ENCODE data around the gene THBS2.

The THBS2 gene

DNA sequence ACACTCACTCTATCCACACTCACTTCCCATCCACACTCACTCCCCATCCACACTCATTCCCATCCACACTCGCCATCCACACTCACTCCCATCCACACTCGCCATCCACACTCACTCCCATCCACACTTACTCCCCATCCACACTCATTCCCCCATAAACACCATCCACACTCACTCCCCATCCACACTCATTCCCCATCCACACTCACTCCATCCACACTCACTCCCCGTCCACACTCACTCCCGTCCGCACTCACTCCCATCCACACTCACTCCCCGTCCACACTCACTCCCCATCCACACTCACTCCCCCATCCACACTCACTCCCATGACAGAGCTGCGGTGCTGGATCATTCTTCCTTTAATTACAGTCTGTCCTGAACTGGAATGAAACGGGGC, 17.1 kb downstream of the THBS2 start:
- no peaks in the 10 kb centered on the region for H3K27me3 ChIP-seq (replicated peaks; ENCODE audit: insufficient read depth, low read length)
- no peak overlapping the region for H3K27ac ChIP-seq (ENCODE audit: low read length)
- no peaks in the 10 kb centered on the region for H3K79me2 ChIP-seq (ENCODE audit: low read length)
- no peak overlapping the region for H3K4me3 ChIP-seq (ENCODE audit: low read length)
- TF ChIP-seq EZH2phosphoT487 (IDR thresholded peaks at IDR 0.05; ENCODE audit: low read length) = no peak
- TF ChIP-seq EZH2 (optimal IDR thresholded peaks at IDR 0.05; ENCODE audit: low read depth, low read length) = no peak
- TF ChIP-seq, protein P1, sequence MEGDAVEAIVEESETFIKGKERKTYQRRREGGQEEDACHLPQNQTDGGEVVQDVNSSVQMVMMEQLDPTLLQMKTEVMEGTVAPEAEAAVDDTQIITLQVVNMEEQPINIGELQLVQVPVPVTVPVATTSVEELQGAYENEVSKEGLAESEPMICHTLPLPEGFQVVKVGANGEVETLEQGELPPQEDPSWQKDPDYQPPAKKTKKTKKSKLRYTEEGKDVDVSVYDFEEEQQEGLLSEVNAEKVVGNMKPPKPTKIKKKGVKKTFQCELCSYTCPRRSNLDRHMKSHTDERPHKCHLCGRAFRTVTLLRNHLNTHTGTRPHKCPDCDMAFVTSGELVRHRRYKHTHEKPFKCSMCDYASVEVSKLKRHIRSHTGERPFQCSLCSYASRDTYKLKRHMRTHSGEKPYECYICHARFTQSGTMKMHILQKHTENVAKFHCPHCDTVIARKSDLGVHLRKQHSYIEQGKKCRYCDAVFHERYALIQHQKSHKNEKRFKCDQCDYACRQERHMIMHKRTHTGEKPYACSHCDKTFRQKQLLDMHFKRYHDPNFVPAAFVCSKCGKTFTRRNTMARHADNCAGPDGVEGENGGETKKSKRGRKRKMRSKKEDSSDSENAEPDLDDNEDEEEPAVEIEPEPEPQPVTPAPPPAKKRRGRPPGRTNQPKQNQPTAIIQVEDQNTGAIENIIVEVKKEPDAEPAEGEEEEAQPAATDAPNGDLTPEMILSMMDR (IDR thresholded peaks at IDR 0.05; ENCODE audit: low read length) = no peak
- H3F3A ChIP-seq (ENCODE audit: insufficient read depth, low read length) = no peaks in the 10 kb centered on the region
- H3K9me2 ChIP-seq (replicated peaks; ENCODE audit: insufficient read depth, low read length) = no peaks in the 10 kb centered on the region
- no peaks in the 10 kb centered on the region for H3K4me1 ChIP-seq (ENCODE audit: low read length)
- no peak overlapping the region for H3K9ac ChIP-seq (ENCODE audit: low read length)
- no peaks in the 10 kb centered on the region for H3K36me3 ChIP-seq (replicated peaks; ENCODE audit: insufficient read depth, low read length)
- no peak overlapping the region for H2AFZ ChIP-seq (ENCODE audit: low read length)
- H3K4me2 ChIP-seq (ENCODE audit: low read depth, low read length) = no peak overlapping the region
- H3K9me3 ChIP-seq (replicated peaks; ENCODE audit: insufficient read depth, low read length) = no peaks in the 10 kb centered on the region
- DNase-seq = no peak
- H4K20me1 ChIP-seq (ENCODE audit: insufficient read depth, low read length) = no peaks in the 10 kb centered on the region

DNA sequence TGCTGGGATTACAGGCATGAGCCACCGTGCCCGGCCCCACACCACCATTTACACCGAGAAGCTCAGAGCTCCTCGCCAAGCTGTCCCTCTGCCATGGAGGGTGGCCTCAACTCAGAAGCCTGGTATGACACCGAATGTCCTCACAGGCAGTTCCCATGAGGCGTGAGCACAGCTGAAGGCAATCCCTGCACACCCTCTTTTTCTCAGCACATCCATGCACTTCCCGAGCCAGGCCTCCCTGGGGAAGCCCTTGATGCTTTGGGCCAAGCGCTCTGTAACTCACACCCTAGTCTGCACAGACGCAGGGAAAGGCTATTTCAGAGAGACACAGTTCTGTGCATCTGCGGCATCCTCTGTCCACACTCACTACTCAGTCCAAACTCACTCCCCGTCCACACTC, 18.4 kb downstream of the THBS2 start:
- Histone ChIP-seq H3K4me2 (ENCODE audit: low read depth, low read length) (no peak overlapping the region), H3K27ac (ENCODE audit: low read length) (no peak overlapping the region), H3K9me3 (replicated peaks; ENCODE audit: insufficient read depth, low read length) (no peaks in the 10 kb centered on the region), H2AFZ (ENCODE audit: low read length) (no peak overlapping the region), H3K27me3 (replicated peaks; ENCODE audit: insufficient read depth, low read length) (no peaks in the 10 kb centered on the region), H3K4me1 (ENCODE audit: low read length) (no peaks in the 10 kb centered on the region), H3K36me3 (replicated peaks; ENCODE audit: insufficient read depth, low read length) (no peaks in the 10 kb centered on the region), H3F3A (ENCODE audit: insufficient read depth, low read length) (no peaks in the 10 kb centered on the region), H3K9ac (ENCODE audit: low read length) (no peak overlapping the region), H3K9me2 (replicated peaks; ENCODE audit: insufficient read depth, low read length) (no peaks in the 10 kb centered on the region), H3K79me2 (ENCODE audit: low read length) (no peaks in the 10 kb centered on the region), H4K20me1 (ENCODE audit: insufficient read depth, low read length) (no peaks in the 10 kb centered on the region), H3K4me3 (ENCODE audit: low read length) (no peak overlapping the region)
- TF ChIP-seq, protein P1 (IDR thresholded peaks at IDR 0.05; ENCODE audit: low read length) = no peak
- TF ChIP-seq EZH2phosphoT487 (IDR thresholded peaks at IDR 0.05; ENCODE audit: low read length) = no peak
- TF ChIP-seq EZH2 (optimal IDR thresholded peaks at IDR 0.05; ENCODE audit: low read depth, low read length) = no peak
- no peak for DNase-seq

DNA sequence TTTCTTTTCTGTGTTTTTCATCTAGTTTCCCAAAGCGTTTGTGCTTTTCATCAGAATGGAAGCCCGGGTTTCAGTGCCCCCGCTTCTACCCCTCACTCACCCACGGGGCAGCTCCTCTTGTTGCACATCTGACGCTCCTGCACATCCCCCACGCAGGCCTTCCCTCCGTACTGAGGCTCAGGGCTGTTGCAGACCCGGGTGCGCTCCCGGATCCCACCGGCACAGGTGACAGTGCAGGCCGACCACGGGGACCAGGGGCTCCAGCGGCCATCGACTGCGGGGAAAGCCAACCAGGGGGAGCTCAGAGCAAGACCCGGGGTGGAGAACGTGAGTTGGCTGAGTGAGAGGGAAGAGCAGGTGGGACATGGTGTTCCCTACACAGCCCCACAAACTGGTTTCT, 19.0 kb downstream of the THBS2 start:
- no peak overlapping the region for H3K4me2 ChIP-seq (ENCODE audit: low read depth, low read length)
- H3F3A ChIP-seq (ENCODE audit: insufficient read depth, low read length) = no peaks in the 10 kb centered on the region
- no peaks in the 10 kb centered on the region for H3K9me2 ChIP-seq (replicated peaks; ENCODE audit: insufficient read depth, low read length)
- no peak overlapping the region for H3K9ac ChIP-seq (ENCODE audit: low read length)
- H3K4me3 ChIP-seq (ENCODE audit: low read length) = no peak overlapping the region
- H3K4me1 ChIP-seq (ENCODE audit: low read length) = no peaks in the 10 kb centered on the region
- no peaks in the 10 kb centered on the region for H3K79me2 ChIP-seq (ENCODE audit: low read length)
- no peak overlapping the region for H2AFZ ChIP-seq (ENCODE audit: low read length)
- H3K27me3 ChIP-seq (replicated peaks; ENCODE audit: insufficient read depth, low read length) = no peaks in the 10 kb centered on the region
- no peak for TF ChIP-seq EZH2phosphoT487 (IDR thresholded peaks at IDR 0.05; ENCODE audit: low read length)
- TF ChIP-seq, protein P1 (IDR thresholded peaks at IDR 0.05; ENCODE audit: low read length) = no peak
- TF ChIP-seq EZH2 (optimal IDR thresholded peaks at IDR 0.05; ENCODE audit: low read depth, low read length) = no peak
- no peaks in the 10 kb centered on the region for H4K20me1 ChIP-seq (ENCODE audit: insufficient read depth, low read length)
- no peak for DNase-seq
- no peaks in the 10 kb centered on the region for H3K36me3 ChIP-seq (replicated peaks; ENCODE audit: insufficient read depth, low read length)
- H3K9me3 ChIP-seq (replicated peaks; ENCODE audit: insufficient read depth, low read length) = no peaks in the 10 kb centered on the region
- H3K27ac ChIP-seq (ENCODE audit: low read length) = no peak overlapping the region
